Measurements from ENCODE around the gene BBS9.

Gene BBS9

DNA sequence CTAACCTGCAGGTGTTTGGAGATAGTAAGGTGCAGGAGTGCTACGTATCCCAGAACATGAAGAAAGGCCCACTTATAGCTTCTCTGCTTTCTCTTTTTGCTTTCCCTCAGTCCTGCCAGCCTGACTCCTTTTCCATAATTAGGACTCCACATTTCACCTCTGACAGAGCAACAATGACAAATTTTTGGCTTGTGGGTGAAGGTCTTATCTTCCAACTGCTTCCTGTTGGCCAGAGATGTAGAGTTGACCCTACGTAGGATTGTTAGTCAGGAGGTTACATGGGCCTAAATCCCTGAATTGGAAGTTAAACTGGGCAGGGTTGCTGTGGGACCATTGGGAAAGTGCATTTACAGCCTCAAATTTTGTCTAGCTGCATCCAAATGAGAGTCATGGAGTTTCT lies 41.5 kb upstream of the BBS9 start:
- H3K27me3 ChIP-seq (ENCODE audit: insufficient read depth, low read length, poor library complexity, severe bottlenecking): no peaks in the 10 kb centered on the region
- TF ChIP-seq CTCF (conservative IDR thresholded peaks at IDR 0.05; ENCODE audit: low read length) (no peak), EZH2phosphoT487 (IDR thresholded peaks at IDR 0.05; ENCODE audit: borderline replicate concordance) (no peak)
- peaks cover under 1% of the 10 kb centered on the region; the same call in 1 of the 2 replicates for H3K36me3 ChIP-seq (ENCODE audit: insufficient read depth, low read length)
- no peaks in the 10 kb centered on the region for H4K20me1 ChIP-seq (ENCODE audit: insufficient read depth, low read length, poor library complexity, severe bottlenecking)
- no peak overlapping the region for H3K4me3 ChIP-seq (ENCODE audit: low read length, poor library complexity, severe bottlenecking)
- H3K9me3 ChIP-seq (ENCODE audit: insufficient read depth, low read depth, low read length): no peaks in the 10 kb centered on the region; the same call in 1 of the 2 replicates
- H3K79me2 ChIP-seq (ENCODE audit: insufficient read depth, low read length): no peaks in the 10 kb centered on the region
- no peak overlapping the region for H3K9ac ChIP-seq (ENCODE audit: low read depth, low read length, poor library complexity, severe bottlenecking)
- H3K4me2 ChIP-seq (ENCODE audit: low read depth, low read length, poor library complexity, severe bottlenecking): no peak overlapping the region
- H3K9me2 ChIP-seq (replicated peaks; ENCODE audit: low read depth, low read length): no peaks in the 10 kb centered on the region
- H3F3A ChIP-seq (ENCODE audit: low read depth): no peaks in the 10 kb centered on the region
- H3K4me1 ChIP-seq (ENCODE audit: insufficient read depth, low read length, poor library complexity, severe bottlenecking): no peaks in the 10 kb centered on the region
- no peak overlapping the region for H2AFZ ChIP-seq (ENCODE audit: low read length)

GRCh38 chr7:33089142-33089541 lies 40.2 kb upstream of the BBS9 start:
- no peaks in the 10 kb centered on the region for H3F3A ChIP-seq (ENCODE audit: low read depth)
- H4K20me1 ChIP-seq (ENCODE audit: insufficient read depth, low read length, poor library complexity, severe bottlenecking): no peaks in the 10 kb centered on the region

GRCh38 chr7:33091111-33091531 lies 38.2 kb upstream of the BBS9 start:
- H3K9me2 ChIP-seq (replicated peaks; ENCODE audit: low read depth, low read length): no peaks in the 10 kb centered on the region
- no peak overlapping the region for H3K9ac ChIP-seq (ENCODE audit: low read depth, low read length, poor library complexity, severe bottlenecking)
- H3F3A ChIP-seq (ENCODE audit: low read depth): no peaks in the 10 kb centered on the region
- H4K20me1 ChIP-seq (ENCODE audit: insufficient read depth, low read length, poor library complexity, severe bottlenecking): no peaks in the 10 kb centered on the region
- no peak overlapping the region for H3K4me3 ChIP-seq (ENCODE audit: low read length, poor library complexity, severe bottlenecking)
- H3K4me1 ChIP-seq (ENCODE audit: insufficient read depth, low read length, poor library complexity, severe bottlenecking): no peaks in the 10 kb centered on the region
- no peak overlapping the region for H2AFZ ChIP-seq (ENCODE audit: low read length)
- H3K27me3 ChIP-seq (ENCODE audit: insufficient read depth, low read length, poor library complexity, severe bottlenecking): no peaks in the 10 kb centered on the region
- H3K9me3 ChIP-seq (ENCODE audit: insufficient read depth, low read depth, low read length): no peaks in the 10 kb centered on the region; the same call in 1 of the 2 replicates
- H3K4me2 ChIP-seq (ENCODE audit: low read depth, low read length, poor library complexity, severe bottlenecking): no peak overlapping the region
- H3K79me2 ChIP-seq (ENCODE audit: insufficient read depth, low read length): no peaks in the 10 kb centered on the region
- TF ChIP-seq CTCF (conservative IDR thresholded peaks at IDR 0.05; ENCODE audit: low read length) (no peak), EZH2phosphoT487 (IDR thresholded peaks at IDR 0.05; ENCODE audit: borderline replicate concordance) (no peak)
- peaks cover 24% of the 10 kb centered on the region for H3K36me3 ChIP-seq (ENCODE audit: insufficient read depth, low read length)

More at GRCh38 chr7:33089142-33089541, 40.2 kb upstream of the BBS9 start:
- Histone ChIP-seq H3K4me1 (ENCODE audit: insufficient read depth, low read length, poor library complexity, severe bottlenecking) (no peaks in the 10 kb centered on the region), H2AFZ (ENCODE audit: low read length) (no peak overlapping the region), H3K9ac (ENCODE audit: low read depth, low read length, poor library complexity, severe bottlenecking) (no peak overlapping the region), H3K9me3 (ENCODE audit: insufficient read depth, low read depth, low read length) (no peaks in the 10 kb centered on the region; the same call in 1 of the 2 replicates), H3K36me3 (ENCODE audit: insufficient read depth, low read length) (peaks cover 10% of the 10 kb centered on the region; the same call in 1 of the 2 replicates), H3K4me2 (ENCODE audit: low read depth, low read length, poor library complexity, severe bottlenecking) (no peak overlapping the region), H3K79me2 (ENCODE audit: insufficient read depth, low read length) (no peaks in the 10 kb centered on the region), H3K4me3 (ENCODE audit: low read length, poor library complexity, severe bottlenecking) (no peak overlapping the region), H3K9me2 (replicated peaks; ENCODE audit: low read depth, low read length) (no peaks in the 10 kb centered on the region), H3K27me3 (ENCODE audit: insufficient read depth, low read length, poor library complexity, severe bottlenecking) (no peaks in the 10 kb centered on the region)
- TF ChIP-seq CTCF (conservative IDR thresholded peaks at IDR 0.05; ENCODE audit: low read length) (no peak), EZH2phosphoT487 (IDR thresholded peaks at IDR 0.05; ENCODE audit: borderline replicate concordance) (no peak)

Measured in Loucy (cell line).